ENCODE results near the gene HEATR5A. TPM values are rescaled to one million over a fixed set of nuclear protein-coding genes. Genes with fewer than 3 reads are reported as not detected.
"Not testable (repeated sequence)": the region's sequence is repeated elsewhere in the genome, so short reads cannot be mapped to it uniquely, and the experiment has no call there.

The HEATR5A gene
- total and polyA plus RNA-seq, 2 of the 13 experiments (the other 11 are each of a cell fraction or from before 2014, with no cell fraction given) = 36.4 to 105 TPM

GRCh38 chr14:31277085-31277484 is 143.3 kb downstream of the HEATR5A start (continued):
- TF ChIP-seq STAT6 (CRISPR knock-in tag; IDR thresholded peaks at IDR 0.05; ENCODE audit: borderline replicate concordance) (0 out of 2 replicates have a peak, but pooled peaks have one; percentile 48), ASH2L (IDR thresholded peaks at IDR 0.05; ENCODE audit: insufficient read length, low read depth, low read length) (no peak), ZNF24 (IDR thresholded peaks at IDR 0.05) (no peak), PHF21A (CRISPR knock-in tag; IDR thresholded peaks at IDR 0.05) (0 out of 2 replicates have a peak, but pooled peaks have one; percentile 22)

- POLR2A ChIA-PET; CTCF ChIA-PET (ENCODE audit: low intra/inter-chr PET ratio, low total read pairs); H3K36me3 ChIP-seq (replicated peaks in 1 of 2; ENCODE audit: control insufficient read depth in 1 of 2, insufficient read depth in 2 of 2, low read length in 2 of 2); BruUV-seq (replicated peaks); H3K9ac ChIP-seq (ENCODE audit: insufficient read depth, low read depth, low read length); H3K27me3 ChIP-seq (ENCODE audit: control insufficient read depth in 1 of 2, insufficient read depth in 2 of 2, low read length in 2 of 2); FAIRE-seq; in situ Hi-C loops (cut with HindIII; ENCODE audit: extremely low pct_ligation_motif_present, low pct_unique_long_range_greater_than_20kb); DNase-seq (ENCODE audit: low spot score); H3K4me2 ChIP-seq (ENCODE audit: low read depth, low read length); H4K20me1 ChIP-seq (ENCODE audit: insufficient read depth, low read length); H3K27ac ChIP-seq (ENCODE audit: extremely low read length, insufficient read depth, low read length); H3K4me3 ChIP-seq (replicated peaks in 1 of 3; ENCODE audit: insufficient read depth in 1 of 3, low read depth in 2 of 3, low read length in 3 of 3); H3K79me2 ChIP-seq (ENCODE audit: insufficient read depth, low read length); intact Hi-C loops (cut with micrococcal nuclease; ENCODE audit: unreplicated experiment); H2AFZ ChIP-seq (ENCODE audit: low read length); ATAC-seq: not testable (repeated sequence)
- 65% methylated on average over 5 of the region's 5 CpGs for WGBS (ENCODE audit: low lambda C conversion rate)
- TF ChIP-seq ZNF512 (CRISPR knock-in tag; IDR thresholded peaks at IDR 0.05) (peak; percentile 93; the same call in 1 of the 2 replicates), SRSF9 (IDR thresholded peaks at IDR 0.05; ENCODE audit: borderline replicate concordance, insufficient read depth, low read depth, low read length, poor library complexity, severe bottlenecking) (peak; percentile 77), RAD51 (IDR thresholded peaks at IDR 0.05; ENCODE audit: borderline replicate concordance) (peak; percentile 26; the same call in 1 of the 2 replicates)
- Histone ChIP-seq H3K4me1 (ENCODE audit: insufficient read depth, low read length) (peaks cover 55% of the 10 kb centered on the region), H3K9me3 (ENCODE audit: low read length) (peaks cover 40% of the 10 kb centered on the region)
Measured at GRCh38 chr14:31276417-31276816, 143.9 kb downstream of the HEATR5A start.
